Naive thymus-derived CD8-positive, alpha-beta T cell (primary cell): ENCODE measurements around the gene DTX2. TPM values are rescaled to one million over a fixed set of nuclear protein-coding genes. Genes with fewer than 3 reads are reported as not detected.

Experiments used
- polyA plus RNA-seq, 3 donors: library from polyadenylated mRNA; unstranded; fragments of 300-500 nt; fragmentation: Illumina TruSeq; gene quantifications; one replicate each; pipeline ENCODE4 v1.2.3, GENCODE V29; 2021
- total RNA-seq, 8 experiments: library from RNA in 2 of 8; stranded (reverse) in 2 of 8; gene quantifications; one replicate each; pipeline ENCODE4 v1.2.3 and lab custom pipeline; 2021 to 2026

The DTX2 gene
- total and polyA plus RNA-seq, 5 experiments from 2014 or later = 6.6 to 43.7 (median 13.5) TPM

Other genes starting within 250 kb of the DTX2 start
- gene HSPB1, start 159.0 kb upstream of the DTX2 start, total RNA-seq = 10 to 100 TPM; 48.5 to 49.4 TPM
- 100 to 1,000 TPM in 2 of 3 donors, 10 to 100 TPM in 1; 96.4 to 128 (median 125) TPM for gene HSPB1, start 159.0 kb upstream of the DTX2 start, polyA plus RNA-seq
- gene YWHAG, start 102.7 kb upstream of the DTX2 start, total RNA-seq = 10 to 100 TPM; 36.5 to 38.2 TPM
- 1 to 10 TPM; 1.4 to 1.9 (median 1.7) TPM for gene YWHAG, start 102.7 kb upstream of the DTX2 start, polyA plus RNA-seq
- gene SSC4D, start 52.0 kb upstream of the DTX2 start, total RNA-seq = not detected
- under 1 TPM in 2 of 3 donors, not detected in 1; 0.62 to 0.85 TPM for gene SSC4D, start 52.0 kb upstream of the DTX2 start, polyA plus RNA-seq
- gene ZP3, start 36.8 kb upstream of the DTX2 start, total RNA-seq = 1 to 10 TPM; 2.3 to 3.2 TPM
- gene ZP3, start 36.8 kb upstream of the DTX2 start, polyA plus RNA-seq = 10 to 100 TPM in 1 of 3 donors, 1 to 10 TPM in 2; 5.7 to 12.4 (median 9.7) TPM
- 1 to 10 TPM; 7.3 to 8.4 TPM for gene UPK3B, start 48.8 kb downstream of the DTX2 start, total RNA-seq
- gene UPK3B, start 48.8 kb downstream of the DTX2 start, polyA plus RNA-seq = not detected
- under 1 TPM; 0.26 to 0.69 TPM for gene SPDYE16, start 81.6 kb downstream of the DTX2 start, total RNA-seq
- gene SPDYE16, start 81.6 kb downstream of the DTX2 start, polyA plus RNA-seq = not detected
- 10 to 100 TPM; 19.7 to 20.5 TPM for gene POMZP3, start 165.6 kb downstream of the DTX2 start, total RNA-seq
- 10 to 100 TPM in 1 of 3 donors, 1 to 10 TPM in 2; 1.6 to 14.3 (median 3.5) TPM for gene POMZP3, start 165.6 kb downstream of the DTX2 start, polyA plus RNA-seq